ENCODE data around the gene SACS.

- TF ChIP-seq CTCF (IDR thresholded peaks at IDR 0.05) (no peak), POLR2A (IDR thresholded peaks at IDR 0.05) (no peak), EP300 (IDR thresholded peaks at IDR 0.05) (no peak), POLR2AphosphoS5 (IDR thresholded peaks at IDR 0.05) (no peak)
Observed at GRCh38 chr13:23356368-23356767, 77.1 kb downstream of the SACS start.

Data from gastroesophageal sphincter (tissue), 3 donors.